CD4-positive, alpha-beta memory T cell (primary cell): ENCODE measurements around the gene GC. TPM values are rescaled to one million over a fixed set of nuclear protein-coding genes. Genes with fewer than 3 reads are reported as not detected.

Experiments
- CTCF ChIA-PET: fragments of 350-600 bp; sonication (Branson Sonifier 250); formaldehyde crosslinking; loops from one replicate; lab custom pipeline; 2021; ENCODE audit warnings: inconsistent platforms; ENCODE audit not compliant: partially characterized antibody; lab: Charles Lee
- POLR2A ChIA-PET: fragments of 350-600 bp; sonication (Branson Sonifier 250); formaldehyde crosslinking; loops from one replicate; lab custom pipeline; 2021; ENCODE audit not compliant: partially characterized antibody; lab: Charles Lee
- DNase-seq, 5 donors: peaks; one replicate each; pipeline versions ENCODE4 v3.0.0 to v3.0.0-alpha.2; 2020 to 2022; ENCODE audit warnings: mixed read lengths in 1 of 5
- H3K27ac ChIP-seq: one replicate; pipeline ENCODE4 v1.7.0; 2013; ENCODE audit warnings: low read depth, low read length
- H3K27me3 ChIP-seq: 2 replicates; pipeline ENCODE4 v1.7.0; 2013; ENCODE audit warnings: mild to moderate bottlenecking, low read length, moderate library complexity; ENCODE audit not compliant: insufficient read depth
- H3K36me3 ChIP-seq: 2 replicates; pipeline ENCODE4 v1.7.0; 2013; ENCODE audit warnings: mild to moderate bottlenecking, low read length, moderate library complexity; ENCODE audit not compliant: insufficient read depth
- H3K4me1 ChIP-seq: 2 replicates; pipeline ENCODE4 v1.7.0; 2013; ENCODE audit warnings: mild to moderate bottlenecking, low read length, moderate library complexity; ENCODE audit not compliant: insufficient read depth
- H3K4me3 ChIP-seq, 2 donors: one replicate each; pipeline ENCODE4 v1.7.0; 2013; ENCODE audit warnings: low read length in 2 of 2, mild to moderate bottlenecking in 1 of 2
- H3K9me3 ChIP-seq, 2 donors: one replicate each; pipeline ENCODE4 v1.7.0; 2013; ENCODE audit warnings: low read length in 2 of 2, control low read depth in 1 of 2; ENCODE audit not compliant: control insufficient read depth in 1 of 2
- H3K27ac Mint-ChIP-seq, 7 donors: one replicate each; pipeline ENCODE4 v1.8.0; 2020 to 2021; ENCODE audit warnings: mixed read lengths in 7 of 7, mild to moderate bottlenecking in 6 of 7, inconsistent platforms in 3 of 7, moderate library complexity in 3 of 7
- H3K27me3 Mint-ChIP-seq, 2 donors: one replicate each; pipeline ENCODE4 v1.8.0; 2020 to 2021; ENCODE audit warnings: mixed read lengths in 2 of 2
- H3K36me3 Mint-ChIP-seq, 2 donors: one replicate each; pipeline ENCODE4 v1.8.0; 2020 to 2021; ENCODE audit warnings: mixed read lengths in 2 of 2, inconsistent platforms in 1 of 2, mild to moderate bottlenecking in 1 of 2
- H3K4me1 Mint-ChIP-seq, 4 donors: one replicate each; pipeline ENCODE4 v1.8.0; 2020 to 2021; ENCODE audit warnings: mixed read lengths in 4 of 4, mild to moderate bottlenecking in 1 of 4
- H3K4me3 Mint-ChIP-seq, 8 donors: one replicate each; pipeline ENCODE4 v1.8.0; 2020 to 2021; ENCODE audit warnings: mixed read lengths in 8 of 8, mild to moderate bottlenecking in 7 of 8, moderate library complexity in 6 of 8, inconsistent platforms in 3 of 8
- H3K9me3 Mint-ChIP-seq, 8 donors: one replicate each; pipeline ENCODE4 v1.8.0; 2020 to 2021; ENCODE audit warnings: mixed read lengths in 8 of 8, mild to moderate bottlenecking in 5 of 8, inconsistent platforms in 3 of 8, moderate library complexity in 1 of 8
- intact Hi-C: fragments of 100-400 bp; cut with micrococcal nuclease; formaldehyde crosslinking; loops from one replicate; pipeline ENCODE4 v1.15.1; 2023
- polyA plus RNA-seq, 2 donors: library from polyadenylated mRNA; unstranded; fragments of 300-500 nt; fragmentation: Illumina TruSeq; gene quantifications; one replicate each; pipeline ENCODE4 v1.2.3, GENCODE V29; 2021
- total RNA-seq, 2 experiments: library from RNA; stranded (reverse); gene quantifications; one replicate each; pipeline ENCODE4 v1.2.3, GENCODE V29; 2021

Gene GC
- total and polyA plus RNA-seq, 4 experiments from 2014 or later, result not detected

- Mint-ChIP-seq H3K36me3 (no peaks in the 10 kb centered on the region), H3K9me3 (peaks cover 0 to 4% (median 1%) of the 10 kb centered on the region in 8 donors), H3K27ac (no peak overlapping the region), H3K4me3 (no peak overlapping the region), H3K4me1 (no peaks in the 10 kb centered on the region), H3K27me3 (peaks cover 9 to 10% of the 10 kb centered on the region in 2 donors)
- ChIA-PET POLR2A (no interaction called here), CTCF (no interaction called here)
- Histone ChIP-seq H3K27me3 (no peaks in the 10 kb centered on the region), H3K27ac (no peak overlapping the region), H3K4me1 (no peaks in the 10 kb centered on the region), H3K9me3 (no peaks in the 10 kb centered on the region), H3K4me3 (no peak overlapping the region), H3K36me3 (no peaks in the 10 kb centered on the region)
- intact Hi-C loops, result no loop called here
- DNase-seq, result no peak
Observed at GRCh38 chr4:71732066-71732465, 51.8 kb downstream of the GC start.

- Mint-ChIP-seq H3K27ac (no peak overlapping the region), H3K4me3 (no peak overlapping the region), H3K9me3 (peaks cover 0 to 2% (median 0%) of the 10 kb centered on the region in 8 donors), H3K27me3 (peaks cover 12% of the 10 kb centered on the region in 2 donors), H3K4me1 (no peaks in the 10 kb centered on the region), H3K36me3 (no peaks in the 10 kb centered on the region)
- no peak for DNase-seq
- no peaks in the 10 kb centered on the region for H3K36me3 ChIP-seq
- H3K27ac ChIP-seq, result no peak overlapping the region
- no peaks in the 10 kb centered on the region for H3K27me3 ChIP-seq
- intact Hi-C loops, result no loop called here
- H3K4me3 ChIP-seq, result no peak overlapping the region
- no peaks in the 10 kb centered on the region for H3K4me1 ChIP-seq
- ChIA-PET POLR2A (no interaction called here), CTCF (no interaction called here)
- no peaks in the 10 kb centered on the region for H3K9me3 ChIP-seq
Observed at GRCh38 chr4:71729856-71730255, 54.0 kb downstream of the GC start.

DNA sequence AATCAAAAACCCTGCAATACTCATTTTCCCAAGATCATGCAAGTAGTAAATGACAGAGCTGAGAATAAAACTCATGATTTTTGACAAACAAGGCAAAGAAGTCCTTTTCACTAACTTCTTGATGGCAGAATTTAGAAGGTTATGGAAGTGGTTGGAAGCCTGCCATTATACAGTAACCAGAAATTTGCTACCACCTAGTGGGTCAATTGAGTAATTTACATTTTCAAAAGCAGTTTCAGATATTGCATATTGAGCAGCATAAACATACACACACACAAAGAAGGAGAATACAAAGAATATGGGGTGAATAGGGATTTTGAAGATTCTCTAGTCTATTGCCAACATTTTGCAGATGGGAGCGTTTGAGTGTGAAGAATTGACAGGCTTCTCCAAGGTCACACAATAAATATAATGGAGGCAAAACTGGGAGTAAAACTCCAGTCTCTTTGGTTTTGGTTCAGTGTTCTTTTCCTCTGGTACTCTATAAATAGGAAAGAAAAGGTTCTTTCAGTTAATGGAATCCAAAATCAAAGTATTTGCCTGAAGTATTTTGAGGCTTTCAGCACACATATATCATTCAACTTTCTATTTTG lies 70.2 kb downstream of the GC start:
- H3K4me1 ChIP-seq, result no peaks in the 10 kb centered on the region
- peaks cover 0 to 2% (median 0%) of the 10 kb centered on the region in 4 donors for H3K4me1 Mint-ChIP-seq
- no peaks in the 10 kb centered on the region for H3K27me3 ChIP-seq
- H3K27me3 Mint-ChIP-seq, result no peaks in the 10 kb centered on the region
- no peak overlapping the region for H3K27ac Mint-ChIP-seq
- peaks cover 0 to 1% (median 0%) of the 10 kb centered on the region in 8 donors for H3K9me3 Mint-ChIP-seq
- ChIA-PET POLR2A (no interaction called here), CTCF (interaction anchor here (0.5 to 2.5 kb wide), 3 partner anchors 530 to 1062 kb away, joined by 3 to 10 read pairs (median 3); no protein-coding TSS in a partner anchor)
- H3K4me3 ChIP-seq, result no peak overlapping the region
- H3K9me3 ChIP-seq, result no peaks in the 10 kb centered on the region
- H3K4me3 Mint-ChIP-seq, result no peak overlapping the region
- DNase-seq, result peak in 4 of 5 donors; percentile 15 to 29 (median 24)
- H3K36me3 Mint-ChIP-seq, result no peaks in the 10 kb centered on the region
- H3K27ac ChIP-seq, result no peak overlapping the region
- intact Hi-C loops, result loop anchor here (1.0 to 2.0 kb wide), 4 partner anchors 442 to 1112 kb away; no protein-coding TSS in a partner anchor
- no peaks in the 10 kb centered on the region for H3K36me3 ChIP-seq

- no peak for DNase-seq
- Histone ChIP-seq H3K9me3 (no peaks in the 10 kb centered on the region), H3K27me3 (no peaks in the 10 kb centered on the region), H3K36me3 (no peaks in the 10 kb centered on the region), H3K4me1 (no peaks in the 10 kb centered on the region), H3K27ac (no peak overlapping the region), H3K4me3 (no peak overlapping the region)
- Mint-ChIP-seq H3K27ac (peak overlapping the region in 3 of 7 donors; percentile 20 to 67 (median 50)), H3K36me3 (no peaks in the 10 kb centered on the region), H3K27me3 (peaks cover 0 to 2% of the 10 kb centered on the region in 2 donors), H3K4me1 (peaks cover 0 to 2% (median 0%) of the 10 kb centered on the region in 4 donors), H3K4me3 (no peak overlapping the region), H3K9me3 (peaks cover 0 to 1% (median 0%) of the 10 kb centered on the region in 8 donors)
- POLR2A ChIA-PET, result no interaction called here
- CTCF ChIA-PET, result interaction anchor here (0.9 to 2.5 kb wide), 5 partner anchors 9 to 1060 kb away, joined by 3 to 10 read pairs (median 5); no protein-coding TSS in a partner anchor
- intact Hi-C loops, result loop anchor here (2.0 kb wide), 1 partner anchor 661 kb away; no protein-coding TSS in a partner anchor
Observed at GRCh38 chr4:71711985-71712348, 71.9 kb downstream of the GC start.

DNA sequence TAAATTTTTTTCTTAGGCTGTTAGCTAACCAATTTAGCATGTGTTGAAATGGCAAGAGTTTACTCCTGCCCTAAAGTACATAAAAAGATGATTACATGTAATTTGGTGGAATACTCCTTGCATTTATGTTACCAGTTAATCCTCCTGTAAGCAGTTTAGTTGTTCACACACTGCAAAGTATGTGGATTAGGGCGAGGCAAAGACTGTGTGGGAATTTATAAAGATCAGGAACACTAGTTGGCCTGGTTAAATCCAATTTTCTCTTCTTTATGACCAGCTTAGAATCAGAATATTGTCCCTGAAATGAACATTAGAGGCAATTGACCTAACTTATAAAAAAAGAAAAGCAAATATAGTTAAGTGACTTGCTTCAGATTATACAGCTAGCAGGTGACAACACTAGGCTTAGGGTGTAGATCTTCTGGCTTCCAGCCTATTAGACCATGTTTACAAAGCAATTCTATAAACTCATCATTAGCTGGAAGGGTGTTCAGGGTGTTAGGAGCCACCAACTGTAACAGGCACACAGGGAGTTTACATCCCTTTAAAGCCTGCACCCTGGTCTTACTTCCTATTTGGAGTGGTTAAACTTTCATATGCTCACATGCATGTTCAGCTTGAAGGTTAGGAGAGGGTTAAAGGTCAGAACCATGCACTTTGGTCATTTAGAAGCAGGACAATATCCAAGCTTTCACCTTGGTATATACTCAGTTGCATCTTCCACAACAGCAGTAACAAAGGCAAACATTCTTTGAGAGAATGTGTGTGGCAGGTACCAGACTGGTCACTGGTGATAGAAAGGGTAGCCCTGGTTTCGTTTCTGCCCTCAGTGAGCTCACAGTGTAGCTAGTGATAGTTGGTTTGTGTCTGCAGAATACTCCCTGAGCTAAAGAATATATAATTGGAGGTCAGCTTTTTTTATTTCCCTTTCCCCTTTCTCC lies 72.6 kb downstream of the GC start:
- intact Hi-C loops, result no loop called here
- DNase-seq, result no peak
- Histone ChIP-seq H3K36me3 (no peaks in the 10 kb centered on the region), H3K27ac (no peak overlapping the region), H3K9me3 (no peaks in the 10 kb centered on the region), H3K27me3 (no peaks in the 10 kb centered on the region), H3K4me1 (no peaks in the 10 kb centered on the region), H3K4me3 (no peak overlapping the region)
- H3K36me3 Mint-ChIP-seq, result no peaks in the 10 kb centered on the region
- H3K27ac Mint-ChIP-seq, result peak overlapping the region in 1 of 7 donors; percentile 67
- H3K4me3 Mint-ChIP-seq, result no peak overlapping the region
- CTCF ChIA-PET, result interaction anchor here (0.9 to 2.5 kb wide), 5 partner anchors 10 to 1060 kb away, joined by 3 to 10 read pairs (median 5); no protein-coding TSS in a partner anchor
- peaks cover 0 to 1% (median 0%) of the 10 kb centered on the region in 8 donors for H3K9me3 Mint-ChIP-seq
- H3K27me3 Mint-ChIP-seq, result peaks cover 0 to 2% of the 10 kb centered on the region in 2 donors
- H3K4me1 Mint-ChIP-seq, result peaks cover 0 to 2% (median 0%) of the 10 kb centered on the region in 4 donors
- POLR2A ChIA-PET, result no interaction called here

DNA sequence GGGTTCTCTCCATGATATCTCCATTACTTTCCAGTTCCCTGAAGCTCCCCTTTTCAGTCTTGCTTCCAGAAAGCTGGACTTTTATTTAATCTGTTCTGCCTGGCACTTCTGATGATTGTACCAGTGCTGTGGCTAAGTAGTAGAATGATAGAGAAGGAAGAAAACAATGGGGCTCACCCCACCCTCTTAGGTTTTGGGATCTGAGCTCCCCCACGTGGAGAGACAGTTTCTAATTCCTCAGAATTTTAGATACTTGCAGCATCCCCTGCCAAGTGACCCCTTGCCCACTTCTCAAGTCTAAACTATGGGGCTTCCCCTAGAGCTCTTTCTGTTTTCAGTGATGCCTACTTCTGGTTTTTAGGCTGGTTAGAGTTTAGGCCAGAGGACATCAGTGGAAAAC lies 73.9 kb downstream of the GC start:
- H3K9me3 Mint-ChIP-seq, result peaks cover 0 to 1% (median 0%) of the 10 kb centered on the region in 8 donors
- H3K4me3 Mint-ChIP-seq, result no peak overlapping the region
- Histone ChIP-seq H3K4me3 (no peak overlapping the region), H3K4me1 (no peaks in the 10 kb centered on the region), H3K9me3 (no peaks in the 10 kb centered on the region), H3K27ac (no peak overlapping the region), H3K36me3 (no peaks in the 10 kb centered on the region), H3K27me3 (no peaks in the 10 kb centered on the region)
- no peaks in the 10 kb centered on the region for H3K36me3 Mint-ChIP-seq
- H3K27ac Mint-ChIP-seq, result no peak overlapping the region
- H3K4me1 Mint-ChIP-seq, result peaks cover 0 to 2% (median 0%) of the 10 kb centered on the region in 4 donors
- peaks cover 0 to 2% of the 10 kb centered on the region in 2 donors for H3K27me3 Mint-ChIP-seq
- POLR2A ChIA-PET, result no interaction called here
- intact Hi-C loops, result no loop called here
- DNase-seq, result no peak
- CTCF ChIA-PET, result interaction anchor here (1.1 kb wide), 1 partner anchor 8 kb away, joined by 4 read pairs; no protein-coding TSS in a partner anchor

GRCh38 chr4:71698141-71698540 lies 85.7 kb downstream of the GC start:
- Histone ChIP-seq H3K27me3 (no peaks in the 10 kb centered on the region), H3K4me1 (no peaks in the 10 kb centered on the region), H3K9me3 (no peaks in the 10 kb centered on the region), H3K36me3 (no peaks in the 10 kb centered on the region), H3K4me3 (no peak overlapping the region), H3K27ac (no peak overlapping the region)
- H3K9me3 Mint-ChIP-seq, result no peaks in the 10 kb centered on the region
- POLR2A ChIA-PET, result no interaction called here
- no peaks in the 10 kb centered on the region for H3K4me1 Mint-ChIP-seq
- H3K27me3 Mint-ChIP-seq, result peaks cover 9 to 11% of the 10 kb centered on the region in 2 donors
- no peaks in the 10 kb centered on the region for H3K36me3 Mint-ChIP-seq
- intact Hi-C loops, result no loop called here
- no peak overlapping the region for H3K27ac Mint-ChIP-seq
- CTCF ChIA-PET, result no interaction called here
- no peak overlapping the region for H3K4me3 Mint-ChIP-seq
- DNase-seq, result no peak
